NCI-H1105 (cell line): ENCODE measurements around the gene TBX10.
"Not testable (repeated sequence)": the region's sequence is repeated elsewhere in the genome, so short reads cannot be mapped to it uniquely, and the experiment has no call there.

Experiments
- DNase-seq: peaks from one replicate; lab custom pipeline; 2025; lab: John Stamatoyannopoulos, UW

Gene TBX10

DNA sequence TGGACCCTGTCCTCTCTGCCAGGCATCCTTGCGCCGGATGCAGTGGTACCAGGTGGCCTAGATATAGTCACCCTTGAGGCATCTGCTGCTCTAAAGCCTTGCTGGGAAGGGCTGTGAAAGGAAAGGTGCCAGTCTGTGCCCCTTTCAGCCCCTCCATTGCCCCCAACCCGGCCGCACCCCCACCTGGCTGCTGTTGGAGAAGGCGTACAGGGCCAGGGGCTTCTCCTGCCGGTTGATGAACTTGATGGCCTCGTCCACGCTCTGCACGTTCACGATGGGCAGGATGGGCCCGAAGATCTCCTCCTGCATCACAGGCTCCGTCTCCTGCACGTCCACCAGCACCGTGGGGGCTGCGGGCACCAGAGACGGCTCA lies 24.6 kb upstream of the TBX10 start:
- DNase-seq: no peak

DNA sequence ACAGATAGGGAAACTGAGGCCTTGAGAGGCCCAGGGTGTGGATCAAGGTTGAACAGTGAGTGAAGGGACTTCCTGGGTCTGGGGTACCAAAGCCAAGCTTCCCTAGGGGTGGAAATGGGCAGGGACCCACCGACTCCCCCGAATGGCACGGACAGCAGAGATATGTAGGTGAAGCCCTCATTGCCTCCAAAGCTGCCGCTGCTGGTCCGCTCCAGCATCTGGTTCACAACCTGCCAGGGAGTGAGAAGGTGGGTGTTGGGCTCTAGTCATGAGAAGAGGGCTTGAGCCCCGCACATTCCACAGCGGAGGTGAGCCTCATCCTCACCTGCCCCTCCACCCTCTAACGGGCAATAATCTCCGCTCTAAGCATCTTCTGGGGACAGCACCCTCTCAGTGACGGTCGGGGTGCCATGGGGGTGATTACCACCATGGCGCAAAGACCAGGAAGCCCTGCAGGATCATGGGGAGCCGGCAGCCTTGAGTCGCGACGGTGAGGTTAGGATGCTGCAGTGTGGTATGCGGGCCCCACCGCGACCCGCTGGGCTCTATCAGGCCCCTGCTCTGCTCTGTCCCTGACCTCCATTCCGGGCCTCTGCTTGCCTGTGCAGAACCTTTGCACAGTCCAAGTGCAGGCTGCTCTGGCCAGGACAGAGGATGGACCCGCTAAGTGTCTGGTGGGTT lies 24.1 kb upstream of the TBX10 start:
- DNase-seq: no peak

DNA sequence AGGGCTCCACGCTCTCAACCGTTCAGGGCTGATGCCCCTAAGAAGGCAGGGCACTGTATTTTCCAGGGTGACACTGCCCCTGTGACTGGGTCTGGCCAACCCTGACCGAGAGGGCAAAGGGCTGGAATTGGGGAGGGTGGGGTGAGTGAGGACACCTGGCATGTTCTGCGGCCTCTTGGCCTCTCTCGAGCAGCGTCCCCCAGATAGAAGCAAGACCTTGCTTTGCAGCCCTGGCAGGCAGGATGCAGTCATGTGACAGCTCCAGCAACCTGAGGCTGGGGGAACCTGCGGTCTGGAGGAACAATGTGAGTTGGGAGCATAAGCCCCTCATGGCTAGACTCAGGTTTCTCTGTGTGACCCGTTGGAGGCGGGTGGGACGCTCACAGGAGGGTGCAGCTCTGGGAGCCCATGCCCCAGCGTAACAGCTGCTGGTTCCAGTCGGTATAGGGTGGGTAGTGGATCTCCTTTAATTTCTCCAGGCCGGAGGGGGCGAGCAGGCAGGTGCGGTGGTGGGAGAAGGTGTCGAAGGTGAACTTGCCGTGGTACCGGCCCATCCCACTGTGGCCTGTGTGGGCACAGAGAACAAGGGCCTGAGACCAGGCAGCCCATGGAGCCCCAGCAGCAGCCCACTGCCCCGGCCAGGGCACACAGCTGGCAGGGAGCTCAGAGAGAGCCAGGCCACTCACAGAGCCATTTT lies 23.4 kb upstream of the TBX10 start:
- DNase-seq: no peak

DNA sequence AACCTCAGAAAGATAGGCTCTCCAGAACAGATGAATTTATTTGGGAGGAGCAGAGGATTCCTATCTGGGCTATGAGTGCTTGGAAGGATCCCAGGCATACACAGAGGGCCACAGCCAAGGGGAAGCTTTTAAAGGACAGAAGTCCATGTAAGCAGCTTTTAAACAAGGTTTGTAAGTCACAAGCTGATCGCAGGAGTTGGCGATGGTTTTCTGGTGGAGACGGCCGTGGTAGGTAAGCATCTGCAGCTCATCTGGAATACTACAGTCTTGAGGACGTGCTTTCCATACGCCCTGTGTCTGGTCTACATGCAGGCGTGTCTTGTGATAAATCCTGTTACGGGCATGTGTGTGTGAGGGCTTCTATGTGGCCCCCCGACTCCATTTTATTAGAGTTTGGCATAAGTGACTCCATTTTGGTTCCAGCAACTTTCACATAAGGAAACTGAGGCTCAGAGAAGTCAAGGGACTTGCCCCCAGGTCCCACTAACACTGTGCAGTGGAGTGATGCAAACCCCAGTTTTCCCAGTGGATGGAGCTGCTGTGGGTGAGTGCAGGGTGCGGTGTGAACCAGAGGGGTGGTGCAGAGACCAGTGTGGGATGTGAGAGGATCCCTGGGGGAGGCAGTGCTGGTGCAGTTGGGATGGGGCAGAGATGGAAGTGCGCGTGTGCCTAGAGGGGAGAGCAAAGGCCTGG lies 22.7 kb upstream of the TBX10 start:
- no peak for DNase-seq

DNA sequence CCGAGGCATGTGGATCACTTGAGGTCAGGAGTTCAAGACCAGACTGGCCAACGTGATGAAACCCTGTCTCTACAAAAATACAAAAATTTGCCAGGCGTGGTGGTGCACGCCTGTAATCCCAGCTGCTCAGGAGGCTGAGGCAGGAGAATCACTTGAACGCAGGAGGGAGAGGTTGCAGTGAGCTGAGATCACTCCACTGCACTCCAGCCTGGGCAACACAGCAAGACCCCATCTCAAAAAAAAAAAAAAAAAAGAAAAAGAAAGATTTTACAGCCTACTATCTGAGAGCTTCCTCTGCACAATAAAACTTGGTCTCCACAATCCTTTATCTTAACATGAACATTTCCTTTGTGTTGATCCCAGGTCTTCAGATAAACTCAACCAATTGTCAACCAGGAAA lies 21.2 kb upstream of the TBX10 start:
- DNase-seq: not testable (repeated sequence)

DNA sequence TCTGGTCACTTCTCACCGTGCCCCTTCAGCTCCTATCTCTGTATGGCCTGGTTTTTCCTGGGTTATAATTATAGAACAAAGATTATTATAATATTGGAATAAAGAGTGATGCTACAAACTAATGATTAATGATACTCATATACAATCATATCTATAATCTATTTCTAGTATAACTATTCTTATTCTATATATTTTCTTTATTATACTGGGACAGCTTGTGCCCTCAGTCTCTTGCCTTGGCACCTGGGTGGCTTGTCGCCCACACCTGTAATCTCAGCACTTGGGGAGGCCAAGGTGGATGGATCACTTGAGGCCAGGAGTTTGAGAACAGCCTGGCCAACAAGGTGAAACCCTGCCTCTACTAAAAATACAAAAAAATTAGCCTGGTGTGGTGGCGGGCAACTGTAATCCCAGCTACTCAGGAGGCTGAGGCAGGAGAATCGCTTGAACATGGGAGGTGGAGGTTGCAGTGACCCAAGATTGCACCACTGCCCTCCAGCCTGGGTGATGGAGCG lies 20.1 kb upstream of the TBX10 start:
- DNase-seq: not testable (repeated sequence)

DNA sequence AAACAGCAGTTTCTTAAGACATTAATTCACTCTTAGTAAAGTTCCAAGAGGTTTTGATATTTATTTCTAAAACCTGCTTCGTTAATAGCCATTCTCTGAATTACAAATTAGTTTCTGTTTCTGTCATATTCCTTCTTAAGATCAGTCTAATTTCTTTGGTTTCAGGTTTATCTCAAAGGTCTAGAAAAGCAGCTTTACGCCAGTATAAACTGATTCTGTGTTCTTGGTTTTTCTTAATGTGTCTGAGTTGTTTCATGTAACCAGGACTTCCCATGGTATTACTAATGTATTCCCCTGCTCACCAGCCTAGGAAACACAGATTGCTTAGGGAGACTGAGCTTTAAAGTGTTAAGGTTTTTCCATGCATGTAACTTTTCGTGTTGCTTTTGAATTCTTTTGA lies 17.7 kb upstream of the TBX10 start:
- no peak for DNase-seq

DNA sequence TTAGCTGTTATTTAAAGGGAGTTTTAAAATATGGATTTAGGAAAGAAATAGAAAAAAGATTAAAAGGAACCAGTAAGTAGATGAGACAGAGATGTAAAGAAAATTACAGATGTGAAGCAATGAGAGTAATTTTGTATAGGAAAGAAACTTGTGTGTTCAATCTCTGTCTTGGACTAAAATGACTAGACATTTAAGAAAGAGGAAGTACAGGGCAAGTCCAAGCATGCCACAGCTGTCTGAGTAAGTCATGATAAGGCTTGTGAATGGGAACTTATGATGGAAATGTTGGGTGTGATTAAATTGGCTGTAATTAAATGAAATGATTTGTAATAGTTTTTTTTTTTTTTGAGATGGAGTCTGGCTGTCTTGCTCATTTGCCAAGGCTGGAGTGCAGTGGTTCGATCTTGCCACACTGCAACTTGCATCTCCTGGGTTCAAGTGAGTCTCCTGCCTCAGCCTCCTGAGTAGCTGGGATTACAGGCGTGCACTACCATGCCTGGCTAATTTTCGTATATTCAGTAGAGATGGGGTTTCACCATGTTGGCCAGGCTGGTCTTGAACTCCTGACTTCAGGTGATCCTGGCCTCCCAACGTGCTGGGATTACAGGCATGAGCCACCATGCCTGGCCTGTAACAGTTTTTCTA lies 16.8 kb upstream of the TBX10 start:
- DNase-seq: no peak

DNA sequence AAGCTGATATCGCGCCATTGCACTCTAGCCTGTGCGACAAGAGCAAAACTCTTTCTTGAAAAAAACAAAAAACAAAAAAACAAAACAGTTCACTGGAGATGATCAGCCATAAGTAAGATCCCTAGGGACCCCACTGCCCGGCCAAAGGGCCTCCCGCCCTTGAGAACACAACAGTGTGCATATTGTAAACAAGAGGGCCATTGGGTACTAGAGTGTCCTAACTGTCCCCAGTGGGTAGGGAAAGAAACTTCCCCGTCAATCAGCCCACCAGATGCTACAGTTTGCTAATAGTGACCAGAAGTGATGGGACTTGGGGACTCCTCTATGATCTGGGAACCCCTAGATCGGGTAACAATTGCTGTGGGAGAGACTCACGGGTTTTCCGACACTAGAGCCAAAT lies 14.7 kb upstream of the TBX10 start:
- DNase-seq: no peak

DNA sequence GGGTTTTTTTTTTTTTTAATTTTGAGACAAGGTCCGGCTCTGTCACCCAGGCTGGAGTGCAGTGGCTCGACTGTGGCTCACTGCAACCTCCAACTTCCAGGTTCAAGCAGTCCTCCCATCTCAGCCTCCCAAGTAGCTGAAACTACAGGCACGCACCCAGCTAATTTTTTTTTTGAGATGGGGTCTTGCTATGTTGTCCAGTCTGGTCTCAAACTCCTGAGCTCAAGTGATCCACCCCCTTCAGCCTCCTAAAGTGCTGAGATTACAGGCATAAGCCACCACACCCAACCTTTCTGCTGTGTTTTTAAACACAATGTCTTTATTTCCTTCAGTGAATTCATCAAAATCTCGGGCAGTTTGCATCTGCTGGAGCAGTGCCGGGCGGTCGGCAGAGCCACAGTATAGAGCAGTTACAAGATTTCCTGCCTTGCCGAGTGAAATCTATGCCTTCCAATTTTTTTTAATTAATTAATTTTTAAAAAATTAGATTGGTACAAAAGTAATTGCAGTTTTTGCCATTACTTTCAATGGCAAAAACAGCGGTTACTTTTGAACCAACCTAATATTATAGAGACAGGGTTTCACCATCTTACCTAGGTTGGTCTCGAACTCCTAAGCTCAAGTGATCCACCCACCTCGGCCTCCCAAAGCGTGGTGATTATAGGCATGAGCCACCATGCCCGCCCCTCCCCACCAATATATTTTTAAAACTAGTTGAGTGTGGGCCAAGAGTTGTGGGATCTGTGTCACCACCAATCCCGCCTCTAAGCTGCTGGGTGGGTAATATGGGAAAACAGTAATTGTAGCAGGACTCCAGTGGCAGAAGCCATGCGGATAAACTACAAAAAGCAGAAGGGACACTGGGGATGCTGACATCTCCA lies 13.6 kb upstream of the TBX10 start:
- DNase-seq: no peak

DNA sequence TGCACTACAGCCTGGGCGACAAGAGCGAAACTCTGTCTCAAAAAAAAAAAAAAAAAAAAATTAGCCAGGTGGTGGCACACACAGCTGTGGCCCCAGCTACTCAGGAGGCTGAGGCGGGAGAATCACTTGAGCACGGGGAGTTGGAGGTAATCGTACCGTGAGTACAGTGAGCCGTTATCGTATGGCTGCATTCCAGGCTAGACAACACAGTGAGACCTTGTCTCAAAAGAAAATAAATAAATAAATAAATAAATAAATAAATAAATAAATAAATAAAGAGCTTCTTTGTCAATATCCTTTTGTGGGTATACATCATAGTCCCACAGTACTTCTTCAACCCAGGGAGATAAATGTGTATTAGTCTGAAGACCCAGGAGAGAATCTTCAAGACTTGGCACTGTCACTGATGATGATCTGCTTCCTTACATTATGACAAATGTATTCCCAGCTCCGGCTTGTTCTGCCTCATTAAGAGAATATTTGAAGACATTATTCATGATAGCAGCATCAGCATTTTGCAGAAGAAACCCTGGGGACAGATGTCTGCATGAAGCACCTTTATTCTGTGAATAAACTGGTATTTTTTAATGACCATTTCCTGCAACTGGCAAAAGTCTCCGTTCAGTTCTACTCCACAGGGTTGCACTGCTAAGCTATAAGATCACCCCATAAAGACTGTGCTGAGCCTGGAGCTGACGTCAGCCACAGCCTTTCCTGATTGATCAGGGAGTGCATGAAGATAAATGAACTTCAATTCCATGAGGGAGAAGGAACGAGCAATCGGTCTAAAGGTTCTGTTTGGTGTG lies 12.6 kb upstream of the TBX10 start:
- DNase-seq: no peak

DNA sequence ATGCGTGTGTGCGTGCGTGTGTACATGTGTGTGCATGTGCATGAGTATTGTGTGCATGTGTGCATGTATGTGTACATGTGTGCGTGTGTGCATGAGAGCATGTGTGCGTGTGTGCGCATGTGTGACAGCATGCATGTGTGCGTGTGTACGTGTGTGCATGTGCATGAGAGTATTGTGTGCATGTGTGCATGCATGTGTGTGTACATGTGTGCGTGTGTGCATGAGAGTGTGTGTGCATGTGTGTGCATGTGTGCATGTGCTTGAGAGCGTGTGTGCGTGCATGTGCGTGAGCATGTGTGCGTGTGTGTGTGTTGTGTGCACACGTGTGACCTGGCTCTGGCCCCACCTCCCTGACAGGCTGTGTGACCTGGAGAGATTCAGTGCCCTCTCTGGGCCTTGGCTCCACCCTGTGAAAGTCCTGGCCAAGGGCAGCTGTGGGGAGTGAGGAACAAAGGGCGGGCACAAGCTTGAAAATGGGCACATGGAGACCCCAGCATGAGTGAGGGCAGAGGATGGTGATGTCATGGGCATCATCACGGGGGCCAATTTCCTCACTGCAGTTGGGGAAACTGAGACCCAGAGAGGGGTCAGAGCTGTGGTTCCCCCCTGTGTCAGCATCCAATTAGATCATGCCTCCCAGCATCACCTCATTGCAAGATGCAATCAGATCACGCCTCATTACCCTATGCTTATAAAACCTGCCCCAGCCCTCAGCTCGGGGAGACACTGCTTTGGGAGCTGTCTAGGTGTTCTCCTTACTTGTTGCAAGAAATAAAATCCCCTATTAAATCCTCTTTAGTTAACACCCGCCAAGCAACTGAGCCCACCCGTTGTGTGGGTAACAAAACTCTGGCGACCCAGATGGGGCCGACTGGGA lies 10.3 kb upstream of the TBX10 start:
- DNase-seq: no peak

DNA sequence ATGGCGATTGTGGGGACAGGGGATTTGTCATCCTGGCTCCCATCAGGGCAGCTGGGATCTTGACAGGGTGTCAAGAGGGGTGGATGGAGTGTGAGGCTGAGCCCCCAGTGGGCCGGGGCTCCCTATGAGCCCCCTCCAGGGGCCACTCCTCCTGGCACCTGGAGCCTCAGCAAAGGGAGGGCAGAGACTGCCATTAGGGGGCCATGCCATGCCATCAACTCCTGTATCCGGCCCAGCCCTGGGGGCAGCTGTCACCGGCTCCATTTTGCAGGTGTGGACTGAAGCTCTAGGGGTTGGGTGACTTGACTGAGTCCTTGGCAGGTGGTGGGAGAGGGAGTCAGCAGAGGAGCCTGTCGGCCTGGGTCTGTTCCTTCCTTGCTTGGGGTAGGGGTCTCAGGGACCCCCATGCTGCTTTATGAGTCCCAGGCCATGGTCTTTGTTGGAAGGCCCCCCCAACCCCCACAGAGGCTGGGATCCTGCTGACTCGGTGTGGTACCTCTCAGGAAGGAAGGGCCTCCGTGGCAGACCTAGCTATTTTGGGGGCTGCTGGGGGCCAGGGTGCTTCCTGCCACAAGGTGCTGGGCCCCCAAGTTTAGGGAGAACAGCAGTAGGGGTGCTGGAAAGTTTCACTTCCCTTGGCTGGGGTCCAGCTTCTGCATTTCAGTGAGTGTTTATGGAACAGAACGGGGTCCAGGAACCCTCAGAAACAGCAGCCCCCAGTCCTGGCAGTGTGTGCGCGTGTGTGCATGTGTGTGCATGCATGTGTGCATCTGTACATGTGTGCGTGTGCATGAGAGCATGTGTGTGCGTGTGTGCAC lies 9.4 kb upstream of the TBX10 start:
- no peak for DNase-seq

DNA sequence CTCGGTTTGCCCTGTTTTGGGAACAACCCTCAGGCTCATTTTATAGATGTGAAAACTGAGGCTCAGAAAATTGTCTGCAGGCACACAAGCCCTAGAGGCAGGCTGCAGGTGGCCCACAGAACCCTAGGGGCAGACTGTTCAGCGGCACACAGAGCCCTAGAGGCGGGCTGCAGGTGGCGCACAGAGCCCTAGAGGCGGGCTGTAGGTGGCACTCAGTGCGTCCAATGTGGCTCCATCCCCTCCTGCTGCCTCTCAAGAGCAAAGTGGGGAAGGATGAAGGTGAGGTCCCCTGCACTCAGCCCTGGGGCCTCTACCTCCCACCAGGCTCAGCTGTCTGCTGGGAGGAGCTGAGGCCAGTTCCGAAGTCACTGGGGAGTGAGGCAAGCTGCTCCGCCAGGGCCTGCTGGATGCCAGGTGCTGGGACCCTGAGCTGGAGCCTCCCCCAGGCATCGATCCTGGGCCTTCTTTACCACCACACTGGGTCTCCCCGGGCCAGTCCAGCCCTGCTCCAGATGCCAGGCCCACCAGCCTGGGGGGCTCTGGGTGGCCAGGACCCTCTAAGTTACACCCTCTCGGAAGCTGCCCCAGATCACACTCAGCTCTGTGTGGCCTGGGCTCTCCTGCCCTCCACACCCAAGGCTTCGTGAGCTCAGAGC lies 8.7 kb upstream of the TBX10 start:
- no peak for DNase-seq

DNA sequence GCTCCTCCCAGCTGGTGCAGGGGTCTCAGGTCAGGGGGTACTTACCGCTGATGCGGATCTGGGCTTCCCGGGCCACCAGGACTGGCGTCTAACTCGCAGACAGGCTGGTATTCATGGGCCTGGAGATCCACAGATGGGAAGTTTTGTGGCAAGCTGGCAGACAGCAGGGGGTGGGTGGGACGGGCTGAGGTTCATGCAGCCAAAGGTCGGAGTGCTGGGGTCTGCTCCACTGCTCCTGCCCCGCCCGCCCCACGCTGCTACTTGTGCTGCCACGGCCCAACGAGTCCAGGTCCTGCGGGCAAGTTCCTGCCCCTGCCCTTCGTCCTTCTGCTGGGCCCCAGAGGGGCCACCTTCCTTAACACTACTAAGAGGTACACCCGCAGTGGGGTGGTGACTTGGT lies 7.9 kb upstream of the TBX10 start:
- DNase-seq: no peak

DNA sequence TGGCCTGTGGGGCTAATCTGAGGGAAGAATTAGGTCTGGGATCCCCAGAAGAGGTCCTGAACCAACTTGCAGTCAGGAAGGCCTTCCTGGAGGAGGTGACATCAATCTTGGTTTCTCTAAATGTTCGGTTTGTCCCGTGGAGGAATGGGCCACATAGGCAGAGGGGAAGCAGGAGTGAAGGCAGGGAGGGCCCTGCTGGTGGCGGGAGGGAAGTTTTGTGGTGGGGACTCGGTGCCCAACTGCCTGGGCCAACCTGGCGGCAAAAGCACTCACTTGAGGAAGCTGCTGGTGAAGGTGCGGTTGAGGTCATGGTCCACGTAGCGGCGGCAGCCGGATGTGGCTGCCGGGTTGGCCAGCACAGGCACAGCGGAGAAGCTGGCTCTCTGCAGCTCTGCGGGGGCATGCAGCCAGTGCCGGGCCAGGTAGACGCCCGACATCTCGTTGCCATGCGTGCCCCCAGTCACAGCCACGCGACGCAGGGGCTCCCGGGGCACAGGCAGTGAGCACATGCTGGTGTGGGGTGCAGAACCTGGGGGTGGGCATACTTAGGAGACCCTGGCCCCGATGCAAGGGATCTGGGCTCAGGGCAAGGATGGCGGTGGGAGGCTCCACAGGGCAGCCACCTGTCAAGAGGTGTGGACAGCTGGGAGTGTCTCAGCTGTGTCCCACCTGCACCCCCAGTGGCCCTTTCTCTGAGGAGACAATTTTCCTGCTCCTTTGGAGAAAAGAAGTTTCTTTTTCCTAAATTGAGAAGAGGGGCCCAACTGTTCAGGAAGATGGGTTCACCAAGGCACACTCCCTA lies 7.2 kb upstream of the TBX10 start:
- no peak for DNase-seq
